GM12864 (cell line): ENCODE data around the gene RNF217.

Experiments used
- DNase-seq: peaks from one replicate; pipeline ENCODE4 v3.0.0-alpha.2; 2011; ENCODE audit warnings: low read depth
- H3K4me3 ChIP-seq: 2 replicates; pipeline ENCODE4 v1.5.1; 2011; ENCODE audit warnings: mild to moderate bottlenecking, low read depth, low read length, control low read depth
- TF ChIP-seq, protein P1 (sequence below): IDR thresholded peaks from 2 replicates; pipeline ENCODE4 v1.5.1; 2011; ENCODE audit warnings: low read depth, mild to moderate bottlenecking, moderate library complexity, low read length, control low read depth, inconsistent platforms; ENCODE audit errors: missing control alignments

Gene RNF217

DNA sequence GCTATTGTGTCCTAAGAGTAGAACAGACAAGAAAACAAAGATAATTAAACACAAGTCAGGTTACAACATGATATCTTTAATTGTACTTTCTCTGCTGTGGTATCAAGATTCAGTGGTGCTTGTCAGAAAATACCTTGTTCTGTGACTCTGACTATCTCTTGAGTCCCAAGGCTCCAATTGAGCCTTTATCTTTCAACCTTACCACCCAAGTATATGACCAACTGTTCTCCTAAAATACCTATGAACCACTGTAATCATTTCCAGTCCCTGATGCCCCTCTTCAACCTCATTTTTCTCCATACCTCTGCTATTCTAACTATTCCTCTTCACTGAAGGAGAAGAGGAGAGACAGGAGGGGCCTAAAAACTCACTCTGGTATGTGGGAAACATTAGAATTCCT, 124.5 kb downstream of the RNF217 start:
- TF ChIP-seq, protein P1, sequence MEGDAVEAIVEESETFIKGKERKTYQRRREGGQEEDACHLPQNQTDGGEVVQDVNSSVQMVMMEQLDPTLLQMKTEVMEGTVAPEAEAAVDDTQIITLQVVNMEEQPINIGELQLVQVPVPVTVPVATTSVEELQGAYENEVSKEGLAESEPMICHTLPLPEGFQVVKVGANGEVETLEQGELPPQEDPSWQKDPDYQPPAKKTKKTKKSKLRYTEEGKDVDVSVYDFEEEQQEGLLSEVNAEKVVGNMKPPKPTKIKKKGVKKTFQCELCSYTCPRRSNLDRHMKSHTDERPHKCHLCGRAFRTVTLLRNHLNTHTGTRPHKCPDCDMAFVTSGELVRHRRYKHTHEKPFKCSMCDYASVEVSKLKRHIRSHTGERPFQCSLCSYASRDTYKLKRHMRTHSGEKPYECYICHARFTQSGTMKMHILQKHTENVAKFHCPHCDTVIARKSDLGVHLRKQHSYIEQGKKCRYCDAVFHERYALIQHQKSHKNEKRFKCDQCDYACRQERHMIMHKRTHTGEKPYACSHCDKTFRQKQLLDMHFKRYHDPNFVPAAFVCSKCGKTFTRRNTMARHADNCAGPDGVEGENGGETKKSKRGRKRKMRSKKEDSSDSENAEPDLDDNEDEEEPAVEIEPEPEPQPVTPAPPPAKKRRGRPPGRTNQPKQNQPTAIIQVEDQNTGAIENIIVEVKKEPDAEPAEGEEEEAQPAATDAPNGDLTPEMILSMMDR: no peak
- no peak for DNase-seq
- no peak overlapping the region for H3K4me3 ChIP-seq

DNA sequence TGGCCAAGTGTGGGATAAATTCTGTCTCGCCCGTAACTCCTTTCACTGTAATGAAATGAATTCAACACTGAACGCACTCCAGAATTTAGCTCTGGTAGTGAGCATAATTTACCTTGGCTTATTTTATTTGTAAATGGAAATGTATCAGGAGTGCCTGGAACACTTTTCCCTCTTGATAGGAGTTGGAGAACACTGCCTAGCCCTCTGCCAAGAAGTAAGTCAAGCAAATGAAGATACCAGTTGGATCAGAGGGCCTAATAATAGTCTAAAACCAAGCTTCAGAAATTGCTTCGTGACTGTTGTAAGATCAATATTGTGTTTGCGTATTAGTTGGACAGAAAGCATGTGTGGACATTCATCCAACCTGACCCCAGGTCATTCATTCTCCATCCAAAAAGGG, 126.7 kb downstream of the RNF217 start:
- H3K4me3 ChIP-seq: no peak overlapping the region
- TF ChIP-seq, protein P1: no peak
- no peak for DNase-seq

DNA sequence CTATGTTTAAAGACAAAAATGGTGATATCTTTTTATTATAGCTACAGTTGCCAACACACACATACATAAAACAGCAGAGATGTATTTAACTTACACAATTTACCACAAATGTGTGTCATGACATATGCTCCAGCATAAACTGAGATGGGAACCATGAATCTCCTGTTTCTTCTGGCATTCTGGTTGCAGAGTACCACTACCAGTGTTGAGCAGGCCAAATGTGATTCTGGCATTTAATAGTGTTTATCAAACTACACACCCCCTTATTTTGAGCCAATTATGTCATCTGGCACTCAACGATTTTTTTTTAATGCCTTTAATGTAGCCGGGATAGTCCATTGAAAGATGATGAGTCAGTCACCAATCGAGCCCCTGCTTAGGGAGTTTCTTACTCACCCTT, 132.3 kb downstream of the RNF217 start:
- H3K4me3 ChIP-seq: no peak overlapping the region
- TF ChIP-seq, protein P1: no peak
- DNase-seq: no peak

DNA sequence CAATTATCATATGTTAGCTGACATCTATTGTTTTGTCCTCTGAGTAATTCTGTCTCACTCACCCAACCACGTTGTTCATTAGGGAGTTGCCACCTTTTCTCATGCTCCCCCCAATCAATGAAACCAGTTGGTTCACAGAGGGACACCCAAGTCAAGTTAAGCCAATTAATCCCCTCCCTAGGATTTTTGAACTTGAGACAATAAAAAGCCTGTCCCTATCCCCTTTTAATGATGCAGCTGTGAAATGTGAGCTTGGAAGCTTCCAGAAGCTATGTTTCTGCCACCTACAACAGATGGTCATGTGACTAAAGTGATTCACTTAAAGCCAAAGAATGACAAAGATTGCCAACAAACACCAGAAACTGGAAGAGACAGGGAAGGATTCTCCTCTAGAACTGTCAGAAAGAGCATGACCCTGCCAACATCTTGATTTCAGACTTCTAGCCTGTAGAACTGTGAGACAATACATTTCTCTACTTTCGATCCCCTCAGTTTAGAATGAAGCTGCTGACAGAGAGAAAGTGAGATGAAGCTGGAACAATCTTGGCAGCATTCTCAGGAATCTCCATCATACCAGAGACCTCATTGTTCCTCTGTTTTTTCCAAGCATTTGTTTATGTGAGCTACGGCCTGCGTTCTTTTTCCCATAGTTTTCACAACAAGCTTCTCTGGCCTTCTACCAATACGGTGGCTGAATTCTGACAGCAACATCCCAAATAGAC, 133.5 kb downstream of the RNF217 start:
- no peak for DNase-seq
- TF ChIP-seq, protein P1: no peak
- H3K4me3 ChIP-seq: no peak overlapping the region

DNA sequence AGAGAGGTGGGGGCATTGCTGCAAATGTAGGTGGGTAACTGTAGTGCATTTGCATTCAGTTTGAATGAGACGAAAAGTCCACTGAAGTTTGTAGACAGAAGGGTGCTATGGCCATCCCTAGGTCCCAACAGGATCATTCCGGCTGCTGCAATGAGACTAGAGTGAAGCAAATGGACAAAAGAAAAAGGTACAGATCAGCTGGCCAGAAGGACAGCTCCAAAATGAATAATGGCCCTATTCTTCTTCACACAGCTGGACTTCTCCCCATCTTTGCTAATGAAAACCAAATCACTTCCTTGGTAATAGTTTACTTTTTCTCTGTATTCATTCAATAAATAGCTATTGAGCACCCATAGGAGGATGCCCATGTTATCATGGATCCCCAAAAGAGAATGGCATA, 134.9 kb downstream of the RNF217 start:
- no peak overlapping the region for H3K4me3 ChIP-seq
- TF ChIP-seq, protein P1: no peak
- DNase-seq: no peak

DNA sequence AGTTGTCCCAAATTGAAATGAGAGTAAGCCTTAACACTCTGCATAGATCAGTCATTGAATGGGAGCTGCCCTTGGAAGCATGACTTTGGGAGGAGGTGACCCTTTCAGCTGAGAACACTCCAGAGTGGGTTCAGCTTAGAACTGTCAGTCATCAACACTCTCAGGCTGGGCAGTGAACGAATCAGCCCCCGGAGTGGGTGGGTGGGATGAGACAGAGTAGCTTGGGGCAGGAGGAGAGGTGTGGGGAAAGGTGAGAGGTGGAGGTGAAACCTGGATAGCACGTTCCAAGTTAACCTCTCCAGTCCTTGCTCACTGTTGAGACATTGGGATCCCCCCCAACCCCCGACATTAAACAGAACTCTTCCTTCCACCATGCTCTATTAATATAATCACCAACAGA, 136.0 kb downstream of the RNF217 start:
- no peak overlapping the region for H3K4me3 ChIP-seq
- TF ChIP-seq, protein P1: no peak
- no peak for DNase-seq

DNA sequence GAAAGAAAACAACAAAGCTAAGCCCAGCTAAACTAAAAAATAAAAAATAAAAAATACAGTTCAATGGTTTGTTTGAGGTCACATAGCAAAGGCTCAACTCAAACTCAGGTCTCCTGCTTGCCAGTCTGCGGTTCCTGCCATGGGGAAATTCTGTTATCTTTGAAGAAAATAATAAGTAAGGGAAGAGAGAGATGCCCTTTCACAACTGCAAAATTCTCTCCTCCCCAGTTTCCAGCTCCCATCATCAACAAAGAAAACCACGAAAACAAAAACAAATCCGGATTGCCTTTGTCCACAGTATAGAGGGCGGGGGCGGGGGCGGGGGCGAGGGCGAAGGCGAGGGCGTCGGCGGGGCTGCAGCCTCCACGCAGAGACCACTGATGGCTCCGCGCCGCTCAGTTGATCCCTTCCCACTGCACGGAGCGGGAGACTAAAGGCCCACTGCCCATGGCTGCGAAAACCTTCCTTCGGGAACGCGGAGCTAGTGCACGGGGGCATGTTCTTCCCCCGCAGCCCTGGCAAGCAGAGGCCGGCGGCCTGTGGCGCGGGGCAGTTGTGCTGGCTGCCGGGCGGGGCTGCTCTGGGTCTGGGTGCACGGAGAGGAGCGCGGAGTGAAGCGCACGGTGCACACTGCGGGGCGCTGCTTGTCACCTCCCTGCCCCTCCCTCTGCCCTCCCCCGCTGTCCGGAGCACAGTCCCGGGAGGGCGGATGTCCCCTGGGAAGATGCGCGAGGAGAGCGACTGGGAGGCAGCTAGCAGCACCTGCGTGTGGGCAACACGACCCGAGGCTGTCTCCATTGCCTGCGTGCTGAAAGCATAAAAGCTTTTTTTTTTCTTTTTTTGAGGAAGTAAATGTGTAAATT, 137.2 kb downstream of the RNF217 start:
- no peak overlapping the region for H3K4me3 ChIP-seq
- TF ChIP-seq, protein P1: no peak
- no peak for DNase-seq
